Fibroblast of villous mesenchyme (primary cell): ENCODE measurements around the gene RASAL1. TPM values are rescaled to one million over a fixed set of nuclear protein-coding genes. Genes with fewer than 3 reads are reported as not detected.
"Not testable (repeated sequence)": the region's sequence is repeated elsewhere in the genome, so short reads cannot be mapped to it uniquely, and the experiment has no call there.

Experiments
- DNase-seq: peaks from one replicate; pipeline ENCODE4 v3.0.0-alpha.2; 2010; ENCODE audit warnings: low read depth
- H3K4me3 ChIP-seq: 2 replicates; pipeline ENCODE4 v1.5.1; 2011; ENCODE audit warnings: low read depth, mild to moderate bottlenecking, low read length
- CTCF ChIP-seq: IDR thresholded peaks from 2 replicates; pipeline ENCODE4 v1.5.1; 2012; ENCODE audit warnings: low read depth, mild to moderate bottlenecking, low read length; ENCODE audit not compliant: insufficient read depth
- total RNA-seq: library from RNA; depleted of rRNA; stranded (reverse); fragments of >200 nt; gene quantifications from 2 replicates; pipeline ENCODE4 v1.2.3, GENCODE V29; 2012

The RASAL1 gene
- total RNA-seq, 1 donor: not detected

- no peak for DNase-seq
- TF ChIP-seq CTCF: no peak
- H3K4me3 ChIP-seq: no peak overlapping the region
These were observed 11.4 kb upstream of the RASAL1 start for GRCh38 chr12:113146999-113147398.

- peak; percentile 14 for DNase-seq
- no peak for TF ChIP-seq CTCF
- H3K4me3 ChIP-seq: no peak overlapping the region
These were observed 10.4 kb upstream of the RASAL1 start for GRCh38 chr12:113145720-113146551.

GRCh38 chr12:113144806-113145205, 9.2 kb upstream of the RASAL1 start:
- DNase-seq: no peak
- no peak overlapping the region for H3K4me3 ChIP-seq
- TF ChIP-seq CTCF: no peak

GRCh38 chr12:113143959-113144358, 8.4 kb upstream of the RASAL1 start:
- H3K4me3 ChIP-seq: no peak overlapping the region
- TF ChIP-seq CTCF: no peak
- no peak for DNase-seq

- H3K4me3 ChIP-seq: no peak overlapping the region
- no peak for DNase-seq
- no peak for TF ChIP-seq CTCF
These were observed 7.3 kb upstream of the RASAL1 start for GRCh38 chr12:113142886-113143332.

GRCh38 chr12:113142173-113142885, 6.8 kb upstream of the RASAL1 start:
- no peak overlapping the region for H3K4me3 ChIP-seq
- DNase-seq: no peak
- no peak for TF ChIP-seq CTCF

- H3K4me3 ChIP-seq, DNase-seq: not testable (repeated sequence)
These were observed 6.2 kb upstream of the RASAL1 start for GRCh38 chr12:113141716-113142115.
